HEK293 (cell line): ENCODE results near the gene PINLYP.

Source experiments
- PRDM10 ChIP-seq: fragments of 450-650 bp; formaldehyde crosslinking; IDR thresholded peaks from 2 replicates; pipeline ENCODE4 v1.5.1; 2016; ENCODE audit warnings: missing biosample characterization, missing genetic modification characterization
- PRDM6 ChIP-seq: fragments of 450-650 bp; formaldehyde crosslinking; IDR thresholded peaks from 2 replicates; pipeline ENCODE4 v1.5.1; 2017; ENCODE audit warnings: missing biosample characterization, missing genetic modification characterization
- SETDB1 ChIP-seq: IDR thresholded peaks from one replicate; pipeline ENCODE4 v1.6.1; 2017; ENCODE audit warnings: mild to moderate bottlenecking, low read length, moderate library complexity, mixed read lengths; ENCODE audit not compliant: insufficient read length
- WT1 ChIP-seq: fragments of 450-650 bp; formaldehyde crosslinking; IDR thresholded peaks from 2 replicates; pipeline ENCODE4 v1.5.1; 2016; ENCODE audit warnings: missing biosample characterization, missing genetic modification characterization
- ZBTB1 ChIP-seq: fragments of 450-650 bp; formaldehyde crosslinking; IDR thresholded peaks from 2 replicates; pipeline ENCODE4 v1.5.1; 2016; ENCODE audit warnings: missing biosample characterization, missing genetic modification characterization
- ZBTB17 ChIP-seq: fragments of 450-650 bp; formaldehyde crosslinking; IDR thresholded peaks from 2 replicates; pipeline ENCODE4 v1.5.1; 2016; ENCODE audit warnings: missing biosample characterization, missing genetic modification characterization
- ZFP69B ChIP-seq: fragments of 450-650 bp; formaldehyde crosslinking; IDR thresholded peaks from 2 replicates; pipeline ENCODE4 v1.5.1; 2016; ENCODE audit warnings: missing biosample characterization, missing genetic modification characterization
- ZNF114 ChIP-seq: fragments of 450-650 bp; formaldehyde crosslinking; IDR thresholded peaks from 2 replicates; pipeline ENCODE4 v1.5.0; 2017; ENCODE audit warnings: missing biosample characterization, missing genetic modification characterization
- ZNF274 ChIP-seq, 2 experiments: fragments of 200-500 bp in 1 of 2; fragments of 450-650 bp in 1 of 2; sonication (Bioruptor generic) in 1 of 2; formaldehyde crosslinking in 1 of 2; IDR thresholded peaks; 2 replicates each; pipeline versions ENCODE4 v1.5.1 to v1.6.1; 2014 to 2016; ENCODE audit warnings: borderline replicate concordance in 1 of 2, inconsistent platforms in 1 of 2, low read length in 1 of 2, missing biosample characterization in 1 of 2, missing genetic modification characterization in 1 of 2
- ZNF335 ChIP-seq: fragments of 450-650 bp; formaldehyde crosslinking; conservative IDR thresholded peaks from 2 replicates; pipeline ENCODE4 v1.5.1; 2016; ENCODE audit warnings: missing biosample characterization, missing genetic modification characterization
- ZNF354C ChIP-seq: fragments of 450-650 bp; formaldehyde crosslinking; IDR thresholded peaks from 2 replicates; pipeline ENCODE4 v1.5.1; 2016; ENCODE audit warnings: missing biosample characterization, missing genetic modification characterization, low read depth, borderline replicate concordance
- ZNF391 ChIP-seq: fragments of 450-650 bp; formaldehyde crosslinking; IDR thresholded peaks from 2 replicates; pipeline ENCODE4 v1.5.1; 2016; ENCODE audit warnings: low read depth, missing biosample characterization, missing genetic modification characterization, borderline replicate concordance
- ZNF449 ChIP-seq: fragments of 450-650 bp; formaldehyde crosslinking; IDR thresholded peaks from 2 replicates; pipeline ENCODE4 v1.5.1; 2017; ENCODE audit warnings: missing biosample characterization, mild to moderate bottlenecking, missing genetic modification characterization, moderate library complexity
- ZNF626 ChIP-seq: fragments of 450-650 bp; sonication (Bioruptor Pico); formaldehyde crosslinking; IDR thresholded peaks from 2 replicates; pipeline ENCODE4 v1.5.1; 2018; ENCODE audit warnings: missing biosample characterization, missing genetic modification characterization, inconsistent platforms
- ZNF658 ChIP-seq: fragments of 450-650 bp; formaldehyde crosslinking; IDR thresholded peaks from 2 replicates; pipeline ENCODE4; 2016; ENCODE audit warnings: missing biosample characterization, missing genetic modification characterization
- ZNF707 ChIP-seq: fragments of 450-650 bp; formaldehyde crosslinking; IDR thresholded peaks from 2 replicates; pipeline ENCODE4 v1.5.1; 2016; ENCODE audit warnings: missing biosample characterization, missing genetic modification characterization
- ZNF768 ChIP-seq: fragments of 450-650 bp; formaldehyde crosslinking; IDR thresholded peaks from 2 replicates; pipeline ENCODE4 v1.5.1; 2018; ENCODE audit warnings: missing biosample characterization, mild to moderate bottlenecking, missing genetic modification characterization
- ZSCAN18 ChIP-seq: fragments of 450-650 bp; formaldehyde crosslinking; IDR thresholded peaks from 2 replicates; pipeline ENCODE4 v1.5.1; 2016; ENCODE audit warnings: missing biosample characterization, missing genetic modification characterization
- ZSCAN4 ChIP-seq: fragments of 450-650 bp; formaldehyde crosslinking; IDR thresholded peaks from 2 replicates; pipeline ENCODE4 v1.5.1; 2017; ENCODE audit warnings: missing biosample characterization, missing genetic modification characterization
- TF ChIP-seq, protein P1 (sequence below): fragments of 450-650 bp; formaldehyde crosslinking; IDR thresholded peaks from 2 replicates; pipeline ENCODE4 v1.5.1; 2016; ENCODE audit warnings: missing biosample characterization, missing genetic modification characterization, borderline replicate concordance
- TF ChIP-seq, protein P2 (sequence below): fragments of 450-650 bp; formaldehyde crosslinking; IDR thresholded peaks from 2 replicates; pipeline ENCODE4 v1.5.0; 2017; ENCODE audit warnings: missing biosample characterization, missing genetic modification characterization, borderline replicate concordance
- TF ChIP-seq, protein P3 (sequence below): sonication (generic); formaldehyde crosslinking; IDR thresholded peaks from 2 replicates; pipeline ENCODE4 v1.8.1; 2022; ENCODE audit warnings: mild to moderate bottlenecking, moderate library complexity, missing genetic modification reagents

Gene PINLYP

DNA sequence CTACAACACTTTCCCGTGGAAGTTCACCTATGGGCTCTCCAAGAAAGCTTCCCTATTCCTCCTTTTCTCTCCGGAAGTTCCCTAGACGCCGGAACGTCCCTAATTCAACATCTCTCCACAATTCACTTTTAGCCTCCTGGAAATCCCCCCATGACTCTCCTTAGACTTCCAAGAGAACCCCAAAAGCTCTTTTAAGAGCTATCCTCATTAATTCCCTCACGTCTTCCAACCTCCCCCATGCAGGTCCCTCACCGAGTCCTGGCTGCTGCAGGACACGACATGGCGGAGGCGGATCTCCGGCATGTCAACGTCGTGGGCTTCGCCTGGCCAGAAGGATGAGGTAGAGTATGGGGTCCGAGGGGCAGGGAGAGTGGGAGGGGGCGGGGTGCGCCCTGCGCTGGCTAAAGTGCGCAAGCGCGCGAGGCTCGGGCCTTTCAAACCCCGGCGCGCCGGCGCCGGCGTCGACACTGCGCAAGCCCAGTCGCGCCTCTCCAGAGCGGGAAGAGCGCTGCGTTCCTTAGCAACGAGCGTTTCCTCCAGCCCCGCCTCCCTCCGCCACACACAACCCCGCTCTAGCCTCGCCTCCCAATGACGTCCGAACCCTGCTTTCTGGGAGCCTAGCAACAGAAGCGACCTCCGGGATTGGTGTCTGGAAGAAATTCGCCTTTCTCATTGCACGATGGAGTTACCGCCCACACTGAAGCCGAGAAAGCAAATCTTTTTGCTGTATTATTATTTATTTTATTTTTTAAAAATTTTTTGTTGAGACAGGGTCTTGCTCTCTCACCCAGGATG lies at the start of gene PINLYP, which contains the start of gene XRCC1 (continued):
- 0 out of 2 replicates have a peak, but pooled peaks have one; percentile 21 for TF ChIP-seq WT1
- no peak for TF ChIP-seq ZNF274 (IDR thresholded peaks at IDR 0.05; ENCODE audit: low read length)
- TF ChIP-seq ZNF274 (tag by site-specific recombination; IDR thresholded peaks at IDR 0.05; ENCODE audit: borderline replicate concordance), result no peak
- peak; percentile 58; the same call in 1 of the 2 replicates for TF ChIP-seq ZNF391 (tag by site-specific recombination)
- TF ChIP-seq ZSCAN18 (tag by site-specific recombination), result no peak; the same call in 1 of the 2 replicates
- TF ChIP-seq PRDM6, result no peak
- TF ChIP-seq, protein P1, sequence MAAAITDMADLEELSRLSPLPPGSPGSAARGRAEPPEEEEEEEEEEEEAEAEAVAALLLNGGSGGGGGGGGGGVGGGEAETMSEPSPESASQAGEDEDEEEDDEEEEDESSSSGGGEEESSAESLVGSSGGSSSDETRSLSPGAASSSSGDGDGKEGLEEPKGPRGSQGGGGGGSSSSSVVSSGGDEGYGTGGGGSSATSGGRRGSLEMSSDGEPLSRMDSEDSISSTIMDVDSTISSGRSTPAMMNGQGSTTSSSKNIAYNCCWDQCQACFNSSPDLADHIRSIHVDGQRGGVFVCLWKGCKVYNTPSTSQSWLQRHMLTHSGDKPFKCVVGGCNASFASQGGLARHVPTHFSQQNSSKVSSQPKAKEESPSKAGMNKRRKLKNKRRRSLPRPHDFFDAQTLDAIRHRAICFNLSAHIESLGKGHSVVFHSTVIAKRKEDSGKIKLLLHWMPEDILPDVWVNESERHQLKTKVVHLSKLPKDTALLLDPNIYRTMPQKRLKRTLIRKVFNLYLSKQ (tag by site-specific recombination), result no peak
- TF ChIP-seq PRDM10 (tag by site-specific recombination), result peak; percentile 77
- TF ChIP-seq, protein P2, sequence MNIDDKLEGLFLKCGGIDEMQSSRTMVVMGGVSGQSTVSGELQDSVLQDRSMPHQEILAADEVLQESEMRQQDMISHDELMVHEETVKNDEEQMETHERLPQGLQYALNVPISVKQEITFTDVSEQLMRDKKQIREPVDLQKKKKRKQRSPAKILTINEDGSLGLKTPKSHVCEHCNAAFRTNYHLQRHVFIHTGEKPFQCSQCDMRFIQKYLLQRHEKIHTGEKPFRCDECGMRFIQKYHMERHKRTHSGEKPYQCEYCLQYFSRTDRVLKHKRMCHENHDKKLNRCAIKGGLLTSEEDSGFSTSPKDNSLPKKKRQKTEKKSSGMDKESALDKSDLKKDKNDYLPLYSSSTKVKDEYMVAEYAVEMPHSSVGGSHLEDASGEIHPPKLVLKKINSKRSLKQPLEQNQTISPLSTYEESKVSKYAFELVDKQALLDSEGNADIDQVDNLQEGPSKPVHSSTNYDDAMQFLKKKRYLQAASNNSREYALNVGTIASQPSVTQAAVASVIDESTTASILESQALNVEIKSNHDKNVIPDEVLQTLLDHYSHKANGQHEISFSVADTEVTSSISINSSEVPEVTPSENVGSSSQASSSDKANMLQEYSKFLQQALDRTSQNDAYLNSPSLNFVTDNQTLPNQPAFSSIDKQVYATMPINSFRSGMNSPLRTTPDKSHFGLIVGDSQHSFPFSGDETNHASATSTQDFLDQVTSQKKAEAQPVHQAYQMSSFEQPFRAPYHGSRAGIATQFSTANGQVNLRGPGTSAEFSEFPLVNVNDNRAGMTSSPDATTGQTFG (tag by site-specific recombination), result no peak
- no peak for TF ChIP-seq ZNF114 (tag by site-specific recombination)
- no peak for TF ChIP-seq ZNF658 (tag by site-specific recombination)
- peak; percentile 72; the same call in 1 of the 2 replicates for TF ChIP-seq ZFP69B (tag by site-specific recombination)
- no peak for TF ChIP-seq ZBTB1 (tag by site-specific recombination)
- TF ChIP-seq ZNF449, result no peak
- TF ChIP-seq, protein P3, sequence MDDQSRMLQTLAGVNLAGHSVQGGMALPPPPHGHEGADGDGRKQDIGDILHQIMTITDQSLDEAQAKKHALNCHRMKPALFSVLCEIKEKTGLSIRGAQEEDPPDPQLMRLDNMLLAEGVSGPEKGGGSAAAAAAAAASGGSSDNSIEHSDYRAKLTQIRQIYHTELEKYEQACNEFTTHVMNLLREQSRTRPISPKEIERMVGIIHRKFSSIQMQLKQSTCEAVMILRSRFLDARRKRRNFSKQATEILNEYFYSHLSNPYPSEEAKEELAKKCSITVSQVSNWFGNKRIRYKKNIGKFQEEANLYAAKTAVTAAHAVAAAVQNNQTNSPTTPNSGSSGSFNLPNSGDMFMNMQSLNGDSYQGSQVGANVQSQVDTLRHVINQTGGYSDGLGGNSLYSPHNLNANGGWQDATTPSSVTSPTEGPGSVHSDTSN (CRISPR knock-in tag), result no peak
- TF ChIP-seq ZBTB17, result 0 out of 2 replicates have a peak, but pooled peaks have one; percentile 2
- peak; percentile 95 for TF ChIP-seq ZNF335 (tag by site-specific recombination)
- no peak for TF ChIP-seq ZSCAN4 (tag by site-specific recombination)
- no peak for TF ChIP-seq ZNF768 (tag by site-specific recombination)
- TF ChIP-seq ZNF354C (tag by site-specific recombination), result no peak
- no peak for TF ChIP-seq ZNF707
- TF ChIP-seq SETDB1, result no peak
- no peak for TF ChIP-seq ZNF626 (tag by site-specific recombination)
